Panc1 (cell line): ENCODE measurements around the gene AMDHD2. TPM values are rescaled to one million over a fixed set of nuclear protein-coding genes. Genes with fewer than 3 reads are reported as not detected.

Experiments used
- ATAC-seq: fragments of 200-7000 bp; cut with Tn5 transposase; 2 replicates; pipeline ENCODE4 v1.9.1; 2020; ENCODE audit warnings: mild to moderate bottlenecking, moderate library complexity
- BruUV-seq: library from RNA; stranded (reverse); fragments of 400-500 nt; replicated peaks from 2 replicates; lab custom pipeline; 2021; lab: Mats Ljungman, UMichigan
- CTCF ChIA-PET: fragments of 300-600 bp; sonication (Branson Sonifier 250); formaldehyde crosslinking; loops from one replicate; lab custom pipeline; 2022; ENCODE audit warnings: antibody characterized with exemption; lab: Charles Lee
- POLR2A ChIA-PET: fragments of 300-600 bp; sonication (Branson Sonifier 250); formaldehyde crosslinking; loops from one replicate; lab custom pipeline; 2022; ENCODE audit warnings: antibody characterized with exemption; lab: Charles Lee
- DNase-seq: peaks from one replicate; pipeline ENCODE4 v3.0.0-alpha.2; 2010; ENCODE audit warnings: low read depth, low spot score
- H3K27ac ChIP-seq: 2 replicates; pipeline ENCODE4 v1.5.1; 2011; ENCODE audit warnings: mild to moderate bottlenecking, low read length, inconsistent platforms
- H3K27me3 ChIP-seq: fragments of 200-500 bp; sonication (Bioruptor generic); 2 replicates; pipeline ENCODE4 v1.6.0; 2014; ENCODE audit warnings: low read length, inconsistent platforms; ENCODE audit not compliant: control insufficient read depth, insufficient read depth
- H3K36me3 ChIP-seq: fragments of 200-500 bp; sonication (Bioruptor generic); 2 replicates; pipeline ENCODE4 v1.5.1; 2014; ENCODE audit warnings: inconsistent platforms, mild to moderate bottlenecking, low read length, moderate library complexity; ENCODE audit not compliant: control insufficient read depth, insufficient read depth
- H3K4me1 ChIP-seq: 2 replicates; pipeline ENCODE4 v1.5.1; 2011; ENCODE audit warnings: inconsistent platforms, mild to moderate bottlenecking, low read length, moderate library complexity; ENCODE audit not compliant: control insufficient read depth, insufficient read depth
- H3K4me3 ChIP-seq, 2 experiments: 2 replicates each; pipeline ENCODE4 v1.5.1; 2011 to 2012; ENCODE audit warnings: low read depth in 2 of 2, low read length in 2 of 2, mild to moderate bottlenecking in 2 of 2, inconsistent platforms in 1 of 2, moderate library complexity in 1 of 2
- H3K9me3 ChIP-seq: fragments of 200-500 bp; sonication (Bioruptor generic); 2 replicates; pipeline ENCODE4 v1.5.1; 2014; ENCODE audit warnings: low read depth, mild to moderate bottlenecking, inconsistent platforms, low read length, moderate library complexity; ENCODE audit not compliant: control insufficient read depth, insufficient read depth
- POLR2AphosphoS5 ChIP-seq: IDR thresholded peaks from 2 replicates; pipeline ENCODE4 v1.6.1; 2012; ENCODE audit warnings: mild to moderate bottlenecking, low read depth, low read length, moderate library complexity
- SIN3A ChIP-seq: IDR thresholded peaks from 2 replicates; pipeline ENCODE4 v1.6.1; 2012; ENCODE audit warnings: low read depth, mild to moderate bottlenecking, low read length, moderate library complexity, borderline replicate concordance; ENCODE audit not compliant: insufficient read depth
- TCF7L2 ChIP-seq: IDR thresholded peaks from 2 replicates; pipeline ENCODE4 v1.6.1; 2011; ENCODE audit warnings: mild to moderate bottlenecking, low read depth, low read length, inconsistent platforms
- in situ Hi-C: cut with HindIII; loops from 2 replicates; pipeline ENCODE4 v1.10.0; 2016; ENCODE audit warnings: low sequenced_read_pairs, low pct_unique_long_range_greater_than_20kb
- intact Hi-C: fragments of 100-400 bp; cut with micrococcal nuclease; formaldehyde crosslinking; loops from one replicate; pipeline ENCODE4 v1.10.0; 2022; ENCODE audit not compliant: unreplicated experiment
- total RNA-seq: library from RNA; stranded (reverse); gene quantifications from one replicate; pipeline ENCODE4 v1.2.1, GENCODE V29; 2021; ENCODE audit not compliant: unreplicated experiment
- TF ChIP-seq, protein P1 (sequence below): fragments of 450-650 bp; IDR thresholded peaks from 2 replicates; pipeline ENCODE4 v1.5.1; 2017; ENCODE audit warnings: mild to moderate bottlenecking
- TF ChIP-seq, protein P2 (sequence below), 2 experiments: IDR thresholded peaks; 2 replicates each; pipeline ENCODE4 v1.6.1; 2011 to 2012; ENCODE audit warnings: low read depth in 2 of 2, control low read depth in 1 of 2, low read length in 1 of 2, mild to moderate bottlenecking in 1 of 2, moderate library complexity in 1 of 2; ENCODE audit not compliant: insufficient read depth in 1 of 2

AMDHD2 gene
- total RNA-seq, 1 experiment from 2014 or later = 87.5 TPM

DNA sequence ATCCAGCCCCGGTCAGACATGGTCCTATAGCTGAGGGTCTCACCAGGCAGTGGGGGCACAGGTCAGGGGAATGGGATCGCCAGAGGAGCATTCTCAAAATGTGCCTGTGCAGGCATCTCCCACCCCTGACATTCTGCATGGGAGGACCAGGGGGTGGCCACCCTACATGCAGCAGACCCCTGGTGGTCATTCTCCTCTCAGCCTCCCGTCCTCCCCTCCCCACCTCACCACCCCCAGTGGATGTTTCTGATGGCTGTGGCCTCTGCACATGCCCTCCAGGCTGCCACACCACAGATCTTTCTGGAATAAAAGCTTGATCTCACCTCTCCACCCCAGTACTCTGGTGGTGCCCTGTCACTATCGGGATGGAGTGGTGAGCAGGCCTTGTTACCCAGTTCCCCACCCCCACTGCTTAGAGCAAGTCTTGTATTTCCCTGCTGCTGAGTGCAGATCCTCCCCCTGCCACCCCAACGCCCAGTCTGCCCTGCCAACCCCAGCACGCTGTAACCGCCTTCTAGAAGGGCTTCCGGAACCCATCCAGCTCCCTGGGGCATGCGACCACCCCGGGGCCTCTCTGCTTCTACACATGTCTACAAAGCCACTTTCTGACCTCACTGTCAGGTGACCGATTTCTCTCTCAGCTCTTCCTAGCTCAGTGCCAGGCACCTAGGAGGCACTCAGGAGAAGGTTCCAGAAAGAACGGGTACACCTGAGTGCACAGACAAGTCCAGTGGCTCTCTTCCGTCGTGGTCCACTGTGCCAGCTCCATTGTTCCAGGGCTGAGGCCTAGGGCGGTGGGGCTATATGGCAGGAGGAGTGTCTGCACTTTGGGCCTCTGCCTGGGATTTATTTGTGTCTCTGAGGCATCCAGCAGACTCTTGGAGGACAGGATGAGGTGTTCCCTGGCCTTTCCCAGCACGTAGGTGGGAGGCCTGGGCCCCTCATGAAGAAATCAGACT is 36.0 kb upstream of the AMDHD2 start:
- intact Hi-C loops = no loop called here
- ChIA-PET POLR2A (no interaction called here), CTCF (interaction anchor here (0.5 kb wide), 1 partner anchor 34 kb away, joined by 8 read pairs; no protein-coding TSS in a partner anchor)
- DNase-seq (no peak), ATAC-seq (no peak)
- TF ChIP-seq TCF7L2 (no peak), POLR2AphosphoS5 (no peak), SIN3A (no peak)
- TF ChIP-seq, protein P1, sequence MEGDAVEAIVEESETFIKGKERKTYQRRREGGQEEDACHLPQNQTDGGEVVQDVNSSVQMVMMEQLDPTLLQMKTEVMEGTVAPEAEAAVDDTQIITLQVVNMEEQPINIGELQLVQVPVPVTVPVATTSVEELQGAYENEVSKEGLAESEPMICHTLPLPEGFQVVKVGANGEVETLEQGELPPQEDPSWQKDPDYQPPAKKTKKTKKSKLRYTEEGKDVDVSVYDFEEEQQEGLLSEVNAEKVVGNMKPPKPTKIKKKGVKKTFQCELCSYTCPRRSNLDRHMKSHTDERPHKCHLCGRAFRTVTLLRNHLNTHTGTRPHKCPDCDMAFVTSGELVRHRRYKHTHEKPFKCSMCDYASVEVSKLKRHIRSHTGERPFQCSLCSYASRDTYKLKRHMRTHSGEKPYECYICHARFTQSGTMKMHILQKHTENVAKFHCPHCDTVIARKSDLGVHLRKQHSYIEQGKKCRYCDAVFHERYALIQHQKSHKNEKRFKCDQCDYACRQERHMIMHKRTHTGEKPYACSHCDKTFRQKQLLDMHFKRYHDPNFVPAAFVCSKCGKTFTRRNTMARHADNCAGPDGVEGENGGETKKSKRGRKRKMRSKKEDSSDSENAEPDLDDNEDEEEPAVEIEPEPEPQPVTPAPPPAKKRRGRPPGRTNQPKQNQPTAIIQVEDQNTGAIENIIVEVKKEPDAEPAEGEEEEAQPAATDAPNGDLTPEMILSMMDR = no peak
- TF ChIP-seq, protein P2, sequence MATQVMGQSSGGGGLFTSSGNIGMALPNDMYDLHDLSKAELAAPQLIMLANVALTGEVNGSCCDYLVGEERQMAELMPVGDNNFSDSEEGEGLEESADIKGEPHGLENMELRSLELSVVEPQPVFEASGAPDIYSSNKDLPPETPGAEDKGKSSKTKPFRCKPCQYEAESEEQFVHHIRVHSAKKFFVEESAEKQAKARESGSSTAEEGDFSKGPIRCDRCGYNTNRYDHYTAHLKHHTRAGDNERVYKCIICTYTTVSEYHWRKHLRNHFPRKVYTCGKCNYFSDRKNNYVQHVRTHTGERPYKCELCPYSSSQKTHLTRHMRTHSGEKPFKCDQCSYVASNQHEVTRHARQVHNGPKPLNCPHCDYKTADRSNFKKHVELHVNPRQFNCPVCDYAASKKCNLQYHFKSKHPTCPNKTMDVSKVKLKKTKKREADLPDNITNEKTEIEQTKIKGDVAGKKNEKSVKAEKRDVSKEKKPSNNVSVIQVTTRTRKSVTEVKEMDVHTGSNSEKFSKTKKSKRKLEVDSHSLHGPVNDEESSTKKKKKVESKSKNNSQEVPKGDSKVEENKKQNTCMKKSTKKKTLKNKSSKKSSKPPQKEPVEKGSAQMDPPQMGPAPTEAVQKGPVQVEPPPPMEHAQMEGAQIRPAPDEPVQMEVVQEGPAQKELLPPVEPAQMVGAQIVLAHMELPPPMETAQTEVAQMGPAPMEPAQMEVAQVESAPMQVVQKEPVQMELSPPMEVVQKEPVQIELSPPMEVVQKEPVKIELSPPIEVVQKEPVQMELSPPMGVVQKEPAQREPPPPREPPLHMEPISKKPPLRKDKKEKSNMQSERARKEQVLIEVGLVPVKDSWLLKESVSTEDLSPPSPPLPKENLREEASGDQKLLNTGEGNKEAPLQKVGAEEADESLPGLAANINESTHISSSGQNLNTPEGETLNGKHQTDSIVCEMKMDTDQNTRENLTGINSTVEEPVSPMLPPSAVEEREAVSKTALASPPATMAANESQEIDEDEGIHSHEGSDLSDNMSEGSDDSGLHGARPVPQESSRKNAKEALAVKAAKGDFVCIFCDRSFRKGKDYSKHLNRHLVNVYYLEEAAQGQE (IDR thresholded peaks at IDR 0.05; ENCODE audit: insufficient read depth in 1 of 2, low read depth in 2 of 2, low read length in 1 of 2) = no peak
- Histone ChIP-seq H3K9me3 (no peaks in the 10 kb centered on the region), H3K4me3 (no peak overlapping the region), H3K27me3 (no peaks in the 10 kb centered on the region), H3K27ac (no peak overlapping the region), H3K4me1 (peaks cover 8% of the 10 kb centered on the region; the same call in 1 of the 2 replicates), H3K36me3 (no peaks in the 10 kb centered on the region)
- no TSS peak for BruUV-seq
- in situ Hi-C loops = no loop called here

DNA sequence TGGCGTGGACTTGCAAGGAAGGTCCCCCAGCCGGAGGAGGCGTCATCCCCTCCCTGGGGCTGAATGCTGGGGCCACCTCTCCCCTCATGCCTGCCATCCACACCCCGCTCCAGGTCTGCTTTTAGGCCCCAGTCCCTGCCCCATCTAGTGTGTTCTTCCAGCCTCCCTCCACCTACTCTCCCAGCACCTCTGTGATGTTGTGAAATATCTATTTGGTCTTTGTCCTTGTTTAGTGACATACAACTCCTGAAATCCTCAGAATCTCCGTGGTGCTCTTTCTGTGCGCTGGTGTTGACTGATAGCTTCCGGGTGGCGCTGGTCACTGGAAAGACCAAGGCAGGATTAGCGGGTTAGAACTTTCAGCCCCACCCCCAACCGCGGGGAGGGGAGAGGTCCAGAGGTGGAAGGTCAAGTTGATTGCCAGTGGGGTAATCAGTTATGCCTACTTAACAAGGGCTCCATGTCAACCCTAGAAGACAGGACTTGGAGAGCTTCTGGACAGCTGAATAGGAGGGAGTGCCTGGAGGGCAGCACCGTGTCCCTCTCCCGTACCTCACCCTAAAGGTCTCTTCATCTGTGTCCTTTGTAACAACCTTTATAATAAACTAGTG is 35.2 kb upstream of the AMDHD2 start:
- no TSS peak for BruUV-seq
- CTCF ChIA-PET = interaction anchor here (0.5 to 0.6 kb wide), 2 partner anchors 35 to 46 kb away, joined by 7 to 8 read pairs; partner anchors contain the start of gene CEMP1
- no peak overlapping the region for H3K27ac ChIP-seq
- H3K9me3 ChIP-seq = no peaks in the 10 kb centered on the region
- no peak for DNase-seq
- in situ Hi-C loops = no loop called here
- no peaks in the 10 kb centered on the region for H3K27me3 ChIP-seq
- peaks cover 8% of the 10 kb centered on the region; the same call in 1 of the 2 replicates for H3K4me1 ChIP-seq
- TF ChIP-seq TCF7L2 (no peak), POLR2AphosphoS5 (no peak), SIN3A (no peak)
- TF ChIP-seq, protein P2 (IDR thresholded peaks at IDR 0.05; ENCODE audit: insufficient read depth in 1 of 2, low read depth in 2 of 2, low read length in 1 of 2) = no peak
- TF ChIP-seq, protein P1 = no peak
- no peak for ATAC-seq
- H3K36me3 ChIP-seq = no peaks in the 10 kb centered on the region
- POLR2A ChIA-PET = interaction anchor here (0.6 kb wide), 1 partner anchor 270 kb away, joined by 3 read pairs; the partner anchor contains the start of gene PGP
- H3K4me3 ChIP-seq = no peak overlapping the region
- intact Hi-C loops = no loop called here
